Ovary (tissue), 9 donors: ENCODE data around the gene UBE2J1. TPM values are rescaled to one million over a fixed set of nuclear protein-coding genes. Genes with fewer than 3 reads are reported as not detected.

Source experiments
- DNase-seq, 5 donors: peaks; one replicate each; pipeline ENCODE4 v3.0.0-alpha.2; 2019 to 2020
- H3K27ac ChIP-seq, 2 donors: fragments of 200-600 bp; one replicate each; pipeline versions ENCODE4 v1.5.1 to v1.8.0; 2019 to 2022
- H3K27me3 ChIP-seq: fragments of 200-600 bp; one replicate; pipeline ENCODE4 v1.8.0; 2022
- H3K36me3 ChIP-seq: fragments of 200-600 bp; sonication (generic); one replicate; pipeline ENCODE4 v1.5.1; 2019
- H3K4me1 ChIP-seq: one replicate; pipeline ENCODE4 v1.8.1; 2013; ENCODE audit warnings: mild to moderate bottlenecking, moderate library complexity; ENCODE audit not compliant: insufficient read depth
- H3K4me3 ChIP-seq: fragments of 200-600 bp; sonication (generic); one replicate; pipeline ENCODE4 v1.5.1; 2017
- H3K9me3 ChIP-seq, 2 donors: fragments of 200-600 bp in 1 of 2; sonication (generic) in 1 of 2; one replicate each; pipeline versions ENCODE4 v1.5.1 to v1.8.1; 2013 to 2019; ENCODE audit warnings: mild to moderate bottlenecking in 1 of 2, moderate library complexity in 1 of 2
- EP300 ChIP-seq: sonication (generic); formaldehyde crosslinking; IDR thresholded peaks from one replicate; pipeline ENCODE4 v1.6.1; 2017; ENCODE audit warnings: antibody characterized with exemption
- POLR2A ChIP-seq: fragments of 450-650 bp; IDR thresholded peaks from one replicate; pipeline ENCODE4 v1.6.1; 2017; ENCODE audit warnings: antibody characterized with exemption, mild to moderate bottlenecking, moderate library complexity
- WGBS, 3 donors: extraction: QIAGEN DNeasy Blood & Tissue Kit in 1 of 3; methylation state at CpG; one replicate each; pipeline versions ENCODE4 v1.1.5 to v1.1.7; 2013 to 2017; 5-methylcytosine and 5-hydroxymethylcytosine counted together
- intact Hi-C, 4 donors: fragments of 100-400 bp; cut with DNase I; formaldehyde crosslinking; loops; one replicate each; pipeline versions ENCODE4 v1.11.0 to v1.15.1; 2022 to 2023
- polyA plus RNA-seq, 2 donors: library from polyadenylated mRNA; stranded (reverse); fragments of 200-250 nt in 1 of 2; fragments of 350-450 nt in 1 of 2; fragmentation: Illumina TruSeq in 1 of 2; extraction: RNeasy Lipid Tissue Mini Kit (QIAGEN cat#74804) in 1 of 2; gene quantifications; one replicate each; pipeline ENCODE4 v1.2.3, GENCODE V29; 2013 to 2014
- total RNA-seq, 7 donors: library from RNA; depleted of rRNA in 2 of 7; stranded (reverse); fragments of >200 nt in 2 of 7; fragmentation: NEBNext Ultra II Directional in 3 of 7; extraction: Animal tissue kit (Norgen Biotek cat#: 25700) in 3 of 7; gene quantifications; one replicate each; pipeline versions ENCODE4 v1.1.0 to v1.2.4, GENCODE V29; 2016 to 2023
- TF ChIP-seq, protein P1 (sequence below), 3 donors: fragments of 450-650 bp in 2 of 3; fragments of 200-600 bp in 1 of 3; IDR thresholded peaks; one replicate each; pipeline versions ENCODE4 v1.5.1 to v1.8.0; 2016 to 2022; ENCODE audit warnings: antibody characterized with exemption in 3 of 3, mild to moderate bottlenecking in 1 of 3
- donor health status: DM: no; HTN: no; CAD: no; lungs with moderate emphysema.
- donor health status: DM: no; HTN: no; CAD: no.
- donor health status: Bipolar disorder and iron deficiency.
- donor health status: DM: yes; HTN: yes; CAD: no.
- donor health status: DM: no; HTN: no; CAD: no.
- donor health status: DM: yes; HTN: yes; CAD: no.

Gene UBE2J1
- total and polyA plus RNA-seq, 9 donors: 21.6 to 48.6 (median 35.8) TPM

- Histone ChIP-seq H3K27ac (no peak overlapping the region), H3K4me1 (no peaks in the 10 kb centered on the region)
- 76 to 94% (median 91%) methylated on average over 3 of the region's 3 CpGs for WGBS, 3 donors
Observed at GRCh38 chr6:89324304-89324703, 28.2 kb downstream of the UBE2J1 start.

GRCh38 chr6:89323511-89323971, 29.0 kb downstream of the UBE2J1 start:
- intact Hi-C loops: no loop called here
- Histone ChIP-seq H3K27ac (no peak overlapping the region), H3K9me3 (no peaks in the 10 kb centered on the region), H3K4me3 (no peak overlapping the region), H3K36me3 (no peaks in the 10 kb centered on the region), H3K4me1 (no peaks in the 10 kb centered on the region), H3K27me3 (no peaks in the 10 kb centered on the region)
- DNase-seq: no peak
- WGBS, 3 donors: 62 to 88% (median 86%) methylated on average over 3 of the region's 3 CpGs
- TF ChIP-seq EP300 (no peak), POLR2A (no peak)
- TF ChIP-seq, protein P1, sequence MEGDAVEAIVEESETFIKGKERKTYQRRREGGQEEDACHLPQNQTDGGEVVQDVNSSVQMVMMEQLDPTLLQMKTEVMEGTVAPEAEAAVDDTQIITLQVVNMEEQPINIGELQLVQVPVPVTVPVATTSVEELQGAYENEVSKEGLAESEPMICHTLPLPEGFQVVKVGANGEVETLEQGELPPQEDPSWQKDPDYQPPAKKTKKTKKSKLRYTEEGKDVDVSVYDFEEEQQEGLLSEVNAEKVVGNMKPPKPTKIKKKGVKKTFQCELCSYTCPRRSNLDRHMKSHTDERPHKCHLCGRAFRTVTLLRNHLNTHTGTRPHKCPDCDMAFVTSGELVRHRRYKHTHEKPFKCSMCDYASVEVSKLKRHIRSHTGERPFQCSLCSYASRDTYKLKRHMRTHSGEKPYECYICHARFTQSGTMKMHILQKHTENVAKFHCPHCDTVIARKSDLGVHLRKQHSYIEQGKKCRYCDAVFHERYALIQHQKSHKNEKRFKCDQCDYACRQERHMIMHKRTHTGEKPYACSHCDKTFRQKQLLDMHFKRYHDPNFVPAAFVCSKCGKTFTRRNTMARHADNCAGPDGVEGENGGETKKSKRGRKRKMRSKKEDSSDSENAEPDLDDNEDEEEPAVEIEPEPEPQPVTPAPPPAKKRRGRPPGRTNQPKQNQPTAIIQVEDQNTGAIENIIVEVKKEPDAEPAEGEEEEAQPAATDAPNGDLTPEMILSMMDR (IDR thresholded peaks at IDR 0.05): no peak

More at GRCh38 chr6:89324304-89324703, 28.2 kb downstream of the UBE2J1 start:
- TF ChIP-seq POLR2A (no peak), EP300 (no peak)
- TF ChIP-seq, protein P1 (IDR thresholded peaks at IDR 0.05): no peak
- Histone ChIP-seq H3K36me3 (no peaks in the 10 kb centered on the region), H3K27me3 (no peaks in the 10 kb centered on the region), H3K9me3 (no peaks in the 10 kb centered on the region), H3K4me3 (no peak overlapping the region)
- DNase-seq: no peak
- intact Hi-C loops: no loop called here

GRCh38 chr6:89321131-89321970, 31.2 kb downstream of the UBE2J1 start:
- H3K36me3 ChIP-seq: no peaks in the 10 kb centered on the region
- DNase-seq: no peak
- intact Hi-C loops: no loop called here
- no peak overlapping the region for H3K4me3 ChIP-seq
- H3K27ac ChIP-seq: no peak overlapping the region
- H3K9me3 ChIP-seq: no peaks in the 10 kb centered on the region
- TF ChIP-seq POLR2A: no peak
- WGBS, 3 donors: 82 to 88% (median 84%) methylated on average over 9 of the region's 9 CpGs
- no peaks in the 10 kb centered on the region for H3K4me1 ChIP-seq
- no peaks in the 10 kb centered on the region for H3K27me3 ChIP-seq

DNA sequence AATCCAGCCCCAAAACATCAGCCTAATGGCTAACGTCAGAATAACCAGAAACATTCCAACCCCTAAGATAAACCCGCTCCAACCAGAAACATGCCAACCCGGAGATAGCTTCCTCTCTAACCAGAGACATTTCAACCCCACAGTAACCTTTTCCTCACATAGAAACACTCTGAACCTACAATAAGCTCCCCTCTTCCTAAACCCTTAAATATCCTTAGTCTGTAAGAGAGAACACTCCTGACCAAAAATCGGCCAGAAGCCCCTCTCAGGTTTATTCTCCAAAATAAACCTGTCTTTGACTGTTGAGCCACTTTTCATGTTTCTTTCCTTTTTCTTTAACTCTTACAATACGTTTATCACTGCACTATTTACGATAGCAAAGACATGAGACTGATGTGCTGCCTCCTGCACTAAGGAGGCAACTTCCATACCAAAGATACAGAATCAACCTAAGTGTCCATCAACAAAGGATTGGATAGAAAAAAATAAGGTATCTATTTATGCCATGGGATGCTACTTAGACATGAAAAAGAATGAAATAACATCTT, 32.4 kb downstream of the UBE2J1 start:
- intact Hi-C loops: no loop called here
- Histone ChIP-seq H3K4me1 (no peaks in the 10 kb centered on the region), H3K27me3 (no peaks in the 10 kb centered on the region), H3K36me3 (no peaks in the 10 kb centered on the region), H3K9me3 (no peaks in the 10 kb centered on the region), H3K4me3 (no peak overlapping the region), H3K27ac (no peak overlapping the region)
- DNase-seq: no peak
- 87 to 93% (median 90%) methylated on average over 6 of the region's 6 CpGs for WGBS, 3 donors
- TF ChIP-seq, protein P1 (IDR thresholded peaks at IDR 0.05): no peak
- no peak for TF ChIP-seq EP300
- TF ChIP-seq POLR2A: no peak

GRCh38 chr6:89317067-89317466, 35.5 kb downstream of the UBE2J1 start:
- Histone ChIP-seq H3K9me3 (no peaks in the 10 kb centered on the region), H3K27me3 (no peaks in the 10 kb centered on the region), H3K27ac (no peak overlapping the region), H3K36me3 (no peaks in the 10 kb centered on the region), H3K4me1 (no peaks in the 10 kb centered on the region), H3K4me3 (no peak overlapping the region)
- DNase-seq: no peak
- intact Hi-C loops: loop anchor here in 1 of 4 donors (10.0 kb wide), 1 partner anchor 48 kb away; no protein-coding TSS in a partner anchor
- TF ChIP-seq EP300 (no peak), POLR2A (no peak)
- TF ChIP-seq, protein P1 (IDR thresholded peaks at IDR 0.05): no peak
